ENCODE measurements around the gene HHATL. TPM values are rescaled to one million over a fixed set of nuclear protein-coding genes. Genes with fewer than 3 reads are reported as not detected.

The HHATL gene
- total and polyA plus RNA-seq, 2 of the 8 experiments (the other 6 are each of a cell fraction or from before 2014, with no cell fraction given), result 0.18 TPM; not detected in 1

- Histone ChIP-seq H2BK15ac (ENCODE audit: low read length) (no peak overlapping the region), H3K27me3 (replicated peaks in 1 of 4; ENCODE audit: control insufficient read depth in 3 of 4, extremely low read depth in 1 of 4, insufficient read depth in 3 of 4, low read length in 3 of 4) (no peaks in the 10 kb centered on the region), H2BK5ac (ENCODE audit: low read depth, low read length) (no peak overlapping the region), H3K79me1 (ENCODE audit: low read depth, low read length) (no peaks in the 10 kb centered on the region), H2BK20ac (ENCODE audit: low read length) (no peak overlapping the region), H3K23me2 (ENCODE audit: low read depth, low read length) (no peaks in the 10 kb centered on the region), H3K9ac (replicated peaks in 1 of 4; ENCODE audit: extremely low read depth in 1 of 4, low read depth in 3 of 4, low read length in 3 of 4) (peak overlapping the region in 1 of 4 experiments; percentile 7; a peak in 1 of 7 replicates), H3K9me3 (ENCODE audit: insufficient read depth in 2 of 2, low read depth in 1 of 2, low read length in 1 of 2) (no peaks in the 10 kb centered on the region), H3K14ac (ENCODE audit: insufficient read length) (no peak overlapping the region), H2BK120ac (replicated peaks; ENCODE audit: low read depth, low read length) (no peak overlapping the region), H3K27ac (ENCODE audit: low read depth, low read length) (no peak overlapping the region), H3K18ac (ENCODE audit: extremely low read depth, low read length) (no peak overlapping the region), H4K8ac (ENCODE audit: extremely low read depth, insufficient read depth, low read length) (no peak overlapping the region), H3K4ac (replicated peaks; ENCODE audit: insufficient read length, low read depth, low read length) (no peak overlapping the region), H3K36me3 (ENCODE audit: control insufficient read depth in 2 of 4, insufficient read depth in 4 of 4, low read length in 3 of 4) (no peaks in the 10 kb centered on the region), H2AFZ (ENCODE audit: low read length) (no peak overlapping the region), H4K91ac (replicated peaks; ENCODE audit: insufficient read length, low read length) (no peak overlapping the region), H2BK12ac (ENCODE audit: low read depth, low read length) (no peak overlapping the region), H3K4me2 (ENCODE audit: insufficient read depth in 1 of 2, low read depth in 2 of 2, low read length in 2 of 2) (no peak overlapping the region), H3K4me1 (replicated peaks in 1 of 4; ENCODE audit: control insufficient read depth in 3 of 4, insufficient read depth in 4 of 4, low read length in 3 of 4) (peaks cover 0 to 8% (median 4%) of the 10 kb centered on the region in 4 experiments; a peak in 4 of 7 replicates), H4K5ac (ENCODE audit: insufficient read length, low read depth, low read length) (no peak overlapping the region), H4K20me1 (replicated peaks in 1 of 2; ENCODE audit: control insufficient read depth in 1 of 2, insufficient read depth in 2 of 2, low read length in 2 of 2) (peaks cover 0 to 2% of the 10 kb centered on the region in 2 experiments), H3K56ac (replicated peaks; ENCODE audit: insufficient read length, low read depth, low read length) (no peak overlapping the region), H3K4me3 (ENCODE audit: extremely low read depth in 1 of 4, insufficient read depth in 2 of 4, low read depth in 3 of 4, low read length in 4 of 4) (no peak overlapping the region), H3K23ac (ENCODE audit: insufficient read length) (no peak overlapping the region), H2AK5ac (ENCODE audit: low read depth, low read length) (no peak overlapping the region), H3K79me2 (ENCODE audit: control insufficient read depth in 1 of 2, insufficient read depth in 2 of 2, low read length in 2 of 2) (no peaks in the 10 kb centered on the region)
- TF ChIP-seq TAF7 (optimal IDR thresholded peaks at IDR 0.05; ENCODE audit: borderline replicate concordance, low read depth, low read length) (no peak), FOSL1 (IDR thresholded peaks at IDR 0.05; ENCODE audit: insufficient read depth, low read depth, low read length) (no peak), BRCA1 (IDR thresholded peaks at IDR 0.05; ENCODE audit: low read depth, low read length) (no peak)
- FAIRE-seq (no peak), DNase-seq (ENCODE audit: low read depth in 1 of 2, low spot score in 2 of 2) (peak in 1 of 2 experiments; percentile 3)
- 76% methylated on average over 3 of the region's 3 CpGs; no CpG with 5 or more reads in 1 of the 2 experiments for WGBS, 2 experiments (ENCODE audit: extremely low coverage in 1 of 2, insufficient coverage in 1 of 2, insufficient read length in 1 of 2, insufficient replicate concordance in 2 of 2, low coverage in 1 of 2, low lambda C conversion rate in 2 of 2, missing lambda C conversion rate in 1 of 2)
- ChIA-PET CTCF (ENCODE audit: partially characterized antibody) (interaction anchor here (1.0 to 5.9 kb wide), 9 partner anchors 8 to 158 kb away, joined by 3 to 53 read pairs (median 7); no protein-coding TSS in a partner anchor), POLR2A (ENCODE audit: partially characterized antibody) (no interaction called here)
These were observed 39.2 kb upstream of the HHATL start for GRCh38 chr3:42741796-42742195.
